ENCODE results near the gene ITGB2. TPM values are rescaled to one million over a fixed set of nuclear protein-coding genes. Genes with fewer than 3 reads are reported as not detected.

Gene ITGB2
- total RNA-seq, 2 donors from 2014 or later = 161 to 166 TPM

GRCh38 chr21:44898011-44898488 is 22.6 kb downstream of the ITGB2 start:
- Histone ChIP-seq H3K36me3 (peaks cover 3% of the 10 kb centered on the region), H3K4me3 (no peak overlapping the region), H3K9me3 (no peaks in the 10 kb centered on the region), H3K27me3 (replicated peaks; ENCODE audit: insufficient read depth) (no peaks in the 10 kb centered on the region), H3K4me1 (ENCODE audit: control insufficient read depth in 1 of 2, low read depth in 2 of 2) (no peaks in the 10 kb centered on the region), H3K27ac (no peak overlapping the region)
- ATAC-seq (ENCODE audit: insufficient number of reproducible peaks, low FRiP score, low read depth) = no peak
- no peak for DNase-seq (ENCODE audit: low spot score)
- no peak for TF ChIP-seq CTCF (IDR thresholded peaks at IDR 0.05)

GRCh38 chr21:44897326-44898010 is 23.2 kb downstream of the ITGB2 start:
- Histone ChIP-seq H3K36me3 (peaks cover 3% of the 10 kb centered on the region), H3K27me3 (replicated peaks; ENCODE audit: insufficient read depth) (no peaks in the 10 kb centered on the region), H3K9me3 (no peaks in the 10 kb centered on the region), H3K4me3 (no peak overlapping the region), H3K4me1 (ENCODE audit: control insufficient read depth in 1 of 2, low read depth in 2 of 2) (no peaks in the 10 kb centered on the region), H3K27ac (no peak overlapping the region)
- TF ChIP-seq CTCF (IDR thresholded peaks at IDR 0.05) = no peak
- no peak for DNase-seq (ENCODE audit: low spot score)
- ATAC-seq (ENCODE audit: insufficient number of reproducible peaks, low FRiP score, low read depth) = no peak

- ATAC-seq (ENCODE audit: insufficient number of reproducible peaks, low FRiP score, low read depth) (no peak), DNase-seq (ENCODE audit: low spot score) (no peak)
- no peaks in the 10 kb centered on the region for H3K27me3 ChIP-seq (replicated peaks; ENCODE audit: insufficient read depth)
- TF ChIP-seq CTCF (IDR thresholded peaks at IDR 0.05) = no peak
- H3K36me3 ChIP-seq = peaks cover 2% of the 10 kb centered on the region
- H3K9me3 ChIP-seq = no peaks in the 10 kb centered on the region
- H3K4me1 ChIP-seq (ENCODE audit: control insufficient read depth in 1 of 2, low read depth in 2 of 2) = no peaks in the 10 kb centered on the region
- H3K4me3 ChIP-seq = no peak overlapping the region
- H3K27ac ChIP-seq = no peak overlapping the region
These were observed 24.0 kb downstream of the ITGB2 start for GRCh38 chr21:44896561-44897286.

GRCh38 chr21:44895859-44896258 is 24.8 kb downstream of the ITGB2 start:
- Histone ChIP-seq H3K36me3 (no peaks in the 10 kb centered on the region), H3K4me3 (no peak overlapping the region), H3K27me3 (replicated peaks; ENCODE audit: insufficient read depth) (no peaks in the 10 kb centered on the region), H3K27ac (no peak overlapping the region), H3K4me1 (ENCODE audit: control insufficient read depth in 1 of 2, low read depth in 2 of 2) (no peaks in the 10 kb centered on the region), H3K9me3 (no peaks in the 10 kb centered on the region)
- no peak for ATAC-seq (ENCODE audit: insufficient number of reproducible peaks, low FRiP score, low read depth)
- no peak for DNase-seq (ENCODE audit: low spot score)
- TF ChIP-seq CTCF (IDR thresholded peaks at IDR 0.05) = no peak

- Histone ChIP-seq H3K4me3 (no peak overlapping the region), H3K4me1 (ENCODE audit: control insufficient read depth in 1 of 2, low read depth in 2 of 2) (no peaks in the 10 kb centered on the region), H3K27ac (no peak overlapping the region), H3K27me3 (replicated peaks; ENCODE audit: insufficient read depth) (no peaks in the 10 kb centered on the region), H3K9me3 (no peaks in the 10 kb centered on the region), H3K36me3 (no peaks in the 10 kb centered on the region)
- ATAC-seq (ENCODE audit: insufficient number of reproducible peaks, low FRiP score, low read depth) (no peak), DNase-seq (ENCODE audit: low spot score) (no peak)
- no peak for TF ChIP-seq CTCF (IDR thresholded peaks at IDR 0.05)
These were observed 25.9 kb downstream of the ITGB2 start for GRCh38 chr21:44894687-44895302.
